OCI-LY7 (cell line): ENCODE results near the gene CMSS1. TPM values are rescaled to one million over a fixed set of nuclear protein-coding genes. Genes with fewer than 3 reads are reported as not detected.

Source experiments
- BruUV-seq: library from RNA; stranded (reverse); fragments of 400-500 nt; replicated peaks from 2 replicates; lab custom pipeline; 2021; lab: Mats Ljungman, UMichigan
- CTCF ChIA-PET: fragments of 300-600 bp; sonication (Branson Sonifier 250); formaldehyde crosslinking; loops from one replicate; lab custom pipeline; 2022; ENCODE audit warnings: antibody characterized with exemption; ENCODE audit not compliant: unreplicated experiment; lab: Charles Lee
- POLR2A ChIA-PET: fragments of 300-600 bp; sonication (Branson Sonifier 250); formaldehyde crosslinking; loops from one replicate; lab custom pipeline; 2022; ENCODE audit warnings: antibody characterized with exemption; lab: Charles Lee
- DNase-seq: peaks from one replicate; pipeline ENCODE4 v3.0.0-alpha.2; 2015; ENCODE audit warnings: low spot score
- H2AFZ ChIP-seq: fragments of 200-600 bp; sonication (generic), shearing (Covaris generic); 2 replicates; pipeline ENCODE4 v1.6.1; 2014; ENCODE audit warnings: mild to moderate bottlenecking, antibody characterized with exemption, low read length, moderate library complexity
- H3K27ac ChIP-seq: fragments of 200-600 bp; sonication (generic); 2 replicates; pipeline ENCODE4 v1.5.1; 2014; ENCODE audit warnings: mixed run types, low read depth, mild to moderate bottlenecking, moderate library complexity, low read length, inconsistent platforms; ENCODE audit not compliant: poor library complexity, severe bottlenecking
- H3K36me3 ChIP-seq: fragments of 200-600 bp; sonication (generic); 2 replicates; pipeline ENCODE4 v1.6.1; 2014; ENCODE audit warnings: mild to moderate bottlenecking, antibody characterized with exemption, low read length, moderate library complexity, mixed read lengths; ENCODE audit not compliant: insufficient read depth
- H3K4me1 ChIP-seq: fragments of 200-600 bp; sonication (generic); 2 replicates; pipeline ENCODE4 v1.5.1; 2014; ENCODE audit warnings: mild to moderate bottlenecking, low read length; ENCODE audit not compliant: insufficient read depth, poor library complexity, severe bottlenecking
- H3K4me2 ChIP-seq: fragments of 200-600 bp; sonication (generic); 2 replicates; pipeline ENCODE4 v1.6.1; 2014; ENCODE audit warnings: mild to moderate bottlenecking, low read length
- H3K4me3 ChIP-seq: fragments of 200-600 bp; sonication (generic); 2 replicates; pipeline ENCODE4 v1.5.1; 2014; ENCODE audit warnings: mild to moderate bottlenecking, low read depth, low read length; ENCODE audit not compliant: poor library complexity, severe bottlenecking
- H3K79me2 ChIP-seq: fragments of 200-600 bp; sonication (generic); 2 replicates; pipeline ENCODE4 v1.6.1; 2016; ENCODE audit warnings: low read depth, mild to moderate bottlenecking, low read length, moderate library complexity, mixed read lengths; ENCODE audit not compliant: insufficient read depth
- H3K9me2 ChIP-seq: fragments of 200-600 bp; sonication (generic); 2 replicates; pipeline ENCODE4 v1.6.1; 2016; ENCODE audit warnings: mild to moderate bottlenecking, low read length, mixed read lengths; ENCODE audit not compliant: insufficient read depth
- H3K9me3 ChIP-seq: fragments of 200-600 bp; sonication (generic); 2 replicates; pipeline ENCODE4 v1.6.1; 2014; ENCODE audit warnings: mild to moderate bottlenecking, mixed run types, low read length, mixed read lengths
- H4K20me1 ChIP-seq: fragments of 200-600 bp; sonication (generic); 2 replicates; pipeline ENCODE4 v1.6.1; 2014; ENCODE audit warnings: mild to moderate bottlenecking, antibody characterized with exemption, low read length, moderate library complexity, mixed read lengths; ENCODE audit not compliant: insufficient read depth
- EZH2phosphoT487 ChIP-seq: fragments of 200-600 bp; sonication (generic); IDR thresholded peaks from 2 replicates; pipeline ENCODE4 v1.6.1; 2018; ENCODE audit warnings: low read depth, borderline replicate concordance, mild to moderate bottlenecking, mixed run types, antibody characterized with exemption, low read length, moderate library complexity, mixed read lengths
- intact Hi-C: fragments of 100-400 bp; cut with micrococcal nuclease; formaldehyde crosslinking; loops from one replicate; pipeline ENCODE4 v1.10.0; 2022; ENCODE audit not compliant: unreplicated experiment
- total RNA-seq, 2 experiments: library from RNA; depleted of rRNA in 1 of 2; stranded (reverse); fragments of >200 nt in 1 of 2; shearing (Covaris generic) in 1 of 2; gene quantifications; 2 replicates each; pipeline ENCODE4 v1.2.3, GENCODE V29; 2014 to 2022
- TF ChIP-seq, protein P1 (sequence below): fragments of 200-600 bp; sonication (generic); conservative IDR thresholded peaks from 2 replicates; pipeline ENCODE4 v1.5.1; 2014; ENCODE audit warnings: mild to moderate bottlenecking, antibody characterized with exemption, low read length, moderate library complexity, mixed read lengths

Gene CMSS1
- total RNA-seq, 2 experiments from 2014 or later = 25.7 to 46.6 TPM

DNA sequence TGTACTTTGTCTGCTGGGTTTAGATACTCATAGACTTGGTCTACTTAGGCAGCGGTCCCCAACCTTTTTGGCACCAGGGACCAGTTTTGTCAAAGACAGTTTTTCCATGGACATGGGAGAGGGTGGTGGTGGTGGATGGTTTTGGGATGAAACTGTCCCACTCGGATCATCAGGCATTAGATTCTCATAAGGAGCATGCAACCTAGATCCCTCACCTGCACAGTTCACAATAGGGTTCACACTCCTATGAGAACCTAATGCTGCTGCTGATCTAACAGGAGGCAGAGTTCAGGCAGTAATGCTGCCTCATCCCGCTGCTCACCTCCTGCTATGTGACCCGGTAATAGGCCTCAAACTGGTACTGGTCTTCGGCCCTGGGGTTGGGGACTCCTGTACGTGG is 45.3 kb downstream of the CMSS1 start:
- no peaks in the 10 kb centered on the region for H3K36me3 ChIP-seq
- no peak overlapping the region for H3K4me2 ChIP-seq
- no TSS peak for BruUV-seq
- DNase-seq = no peak
- intact Hi-C loops = no loop called here
- no peaks in the 10 kb centered on the region for H4K20me1 ChIP-seq
- no peaks in the 10 kb centered on the region for H3K4me1 ChIP-seq
- no peak overlapping the region for H3K4me3 ChIP-seq
- ChIA-PET POLR2A (interaction anchor here (1.1 kb wide), 1 partner anchor 13 kb away, joined by 3 read pairs; no protein-coding TSS in a partner anchor), CTCF (no interaction called here)
- H2AFZ ChIP-seq = no peak overlapping the region
- no peak overlapping the region for H3K27ac ChIP-seq
- no peaks in the 10 kb centered on the region for H3K79me2 ChIP-seq
- H3K9me2 ChIP-seq = no peaks in the 10 kb centered on the region
- H3K9me3 ChIP-seq = no peaks in the 10 kb centered on the region
- TF ChIP-seq, protein P1, sequence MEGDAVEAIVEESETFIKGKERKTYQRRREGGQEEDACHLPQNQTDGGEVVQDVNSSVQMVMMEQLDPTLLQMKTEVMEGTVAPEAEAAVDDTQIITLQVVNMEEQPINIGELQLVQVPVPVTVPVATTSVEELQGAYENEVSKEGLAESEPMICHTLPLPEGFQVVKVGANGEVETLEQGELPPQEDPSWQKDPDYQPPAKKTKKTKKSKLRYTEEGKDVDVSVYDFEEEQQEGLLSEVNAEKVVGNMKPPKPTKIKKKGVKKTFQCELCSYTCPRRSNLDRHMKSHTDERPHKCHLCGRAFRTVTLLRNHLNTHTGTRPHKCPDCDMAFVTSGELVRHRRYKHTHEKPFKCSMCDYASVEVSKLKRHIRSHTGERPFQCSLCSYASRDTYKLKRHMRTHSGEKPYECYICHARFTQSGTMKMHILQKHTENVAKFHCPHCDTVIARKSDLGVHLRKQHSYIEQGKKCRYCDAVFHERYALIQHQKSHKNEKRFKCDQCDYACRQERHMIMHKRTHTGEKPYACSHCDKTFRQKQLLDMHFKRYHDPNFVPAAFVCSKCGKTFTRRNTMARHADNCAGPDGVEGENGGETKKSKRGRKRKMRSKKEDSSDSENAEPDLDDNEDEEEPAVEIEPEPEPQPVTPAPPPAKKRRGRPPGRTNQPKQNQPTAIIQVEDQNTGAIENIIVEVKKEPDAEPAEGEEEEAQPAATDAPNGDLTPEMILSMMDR = no peak

DNA sequence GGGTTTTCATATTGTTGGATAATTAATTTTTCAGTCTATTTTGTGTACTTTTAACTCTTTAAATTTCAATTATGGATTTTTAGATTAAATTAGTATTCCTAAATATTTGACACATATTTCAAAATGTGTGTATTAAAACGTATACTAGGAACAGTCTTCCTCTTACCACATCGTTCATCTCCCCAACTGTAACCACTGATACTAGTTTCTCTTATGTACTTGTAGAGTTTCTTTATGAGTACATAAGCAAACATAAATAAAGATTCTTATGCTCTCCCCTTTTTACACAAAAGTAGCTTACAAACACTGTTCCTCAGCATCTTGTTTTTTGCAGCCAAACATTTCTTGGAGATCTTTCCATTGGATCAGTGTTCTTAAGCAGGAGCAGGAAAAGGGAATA is 45.9 kb downstream of the CMSS1 start:
- ChIA-PET POLR2A (no interaction called here), CTCF (no interaction called here)
- H2AFZ ChIP-seq = no peak overlapping the region
- no peaks in the 10 kb centered on the region for H3K79me2 ChIP-seq
- H4K20me1 ChIP-seq = 0 out of 2 replicates have a peak, but pooled peaks cover 2% of the 10 kb centered on the region
- intact Hi-C loops = no loop called here
- H3K27ac ChIP-seq = no peak overlapping the region
- H3K9me3 ChIP-seq = no peaks in the 10 kb centered on the region
- H3K4me2 ChIP-seq = no peak overlapping the region
- TF ChIP-seq EZH2phosphoT487 = no peak
- TF ChIP-seq, protein P1 = no peak
- no TSS peak for BruUV-seq
- H3K4me3 ChIP-seq = no peak overlapping the region
- H3K36me3 ChIP-seq = no peaks in the 10 kb centered on the region
- no peaks in the 10 kb centered on the region for H3K4me1 ChIP-seq
- no peaks in the 10 kb centered on the region for H3K9me2 ChIP-seq
- DNase-seq = no peak

DNA sequence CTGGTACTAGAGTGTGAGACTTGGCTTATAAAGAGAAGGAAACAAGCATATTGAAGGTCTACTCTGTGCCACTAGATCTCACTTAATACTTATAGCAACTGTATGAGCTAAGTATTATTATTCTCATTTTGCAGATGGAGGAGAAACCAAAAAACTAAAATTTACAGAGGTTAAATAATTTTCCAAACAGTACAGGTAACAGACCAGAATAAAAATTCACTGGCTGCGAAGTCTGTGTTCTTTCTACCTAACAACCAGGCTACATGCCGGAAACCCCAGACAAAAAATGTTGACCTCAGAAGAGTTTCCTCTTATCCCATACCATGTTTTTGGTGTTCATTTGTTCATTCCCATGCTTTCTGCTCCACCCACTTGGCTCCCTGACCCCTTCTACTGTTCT is 46.6 kb downstream of the CMSS1 start:
- Histone ChIP-seq H4K20me1 (0 out of 2 replicates have a peak, but pooled peaks cover 5% of the 10 kb centered on the region), H3K79me2 (no peaks in the 10 kb centered on the region), H3K9me2 (no peaks in the 10 kb centered on the region), H2AFZ (no peak overlapping the region), H3K4me2 (no peak overlapping the region), H3K4me3 (no peak overlapping the region), H3K9me3 (no peaks in the 10 kb centered on the region), H3K27ac (no peak overlapping the region), H3K4me1 (no peaks in the 10 kb centered on the region), H3K36me3 (no peaks in the 10 kb centered on the region)
- intact Hi-C loops = no loop called here
- DNase-seq = no peak
- CTCF ChIA-PET = no interaction called here
- TF ChIP-seq, protein P1 = no peak
- no peak for TF ChIP-seq EZH2phosphoT487
- POLR2A ChIA-PET = no interaction called here
- BruUV-seq = no TSS peak
